GM23338 (cell line): ENCODE measurements around the gene S100A13. TPM values are rescaled to one million over a fixed set of nuclear protein-coding genes. Genes with fewer than 3 reads are reported as not detected.

Experiments used
- ATAC-seq: fragments of 200-7000 bp; cut with Tn5 transposase; 3 replicates; pipeline ENCODE4 v1.9.1; 2020
- DNase-seq: peaks from one replicate; pipeline ENCODE4 v3.0.0-alpha.2; 2015; ENCODE audit warnings: low spot score
- H2AFZ ChIP-seq: fragments of 200-600 bp; sonication (generic); 2 replicates; pipeline ENCODE4 v1.8.0; 2016; ENCODE audit warnings: antibody characterized with exemption, mild to moderate bottlenecking, moderate library complexity
- H3F3A ChIP-seq: fragments of 200-600 bp; sonication (generic); replicated peaks from 2 replicates; pipeline ENCODE4 v1.8.0; 2017; ENCODE audit warnings: antibody characterized with exemption, mixed run types, low read depth
- H3K27ac ChIP-seq: fragments of 200-600 bp; sonication (generic); 2 replicates; pipeline ENCODE4 v1.6.1; 2016; ENCODE audit warnings: low read depth
- H3K27me3 ChIP-seq: fragments of 200-600 bp; sonication (generic); 2 replicates; pipeline ENCODE4 v1.8.0; 2016; ENCODE audit warnings: mild to moderate bottlenecking, mixed run types, moderate library complexity; ENCODE audit not compliant: insufficient read depth
- H3K36me3 ChIP-seq: fragments of 200-600 bp; sonication (generic); 2 replicates; pipeline ENCODE4 v1.8.0; 2016; ENCODE audit warnings: mild to moderate bottlenecking; ENCODE audit not compliant: insufficient read depth
- H3K4me1 ChIP-seq: fragments of 200-600 bp; sonication (generic); 2 replicates; pipeline ENCODE4 v1.8.0; 2016; ENCODE audit warnings: mild to moderate bottlenecking, moderate library complexity; ENCODE audit not compliant: insufficient read depth
- H3K4me2 ChIP-seq: fragments of 200-600 bp; sonication (generic); 2 replicates; pipeline ENCODE4 v1.7.1; 2017; ENCODE audit warnings: mixed run types
- H3K4me3 ChIP-seq: fragments of 200-600 bp; sonication (generic); 2 replicates; pipeline ENCODE4 v1.6.1; 2016; ENCODE audit warnings: mixed run types
- H3K79me2 ChIP-seq: fragments of 200-600 bp; sonication (generic); replicated peaks from 2 replicates; pipeline ENCODE4 v1.8.0; 2017; ENCODE audit warnings: mild to moderate bottlenecking; ENCODE audit not compliant: insufficient read depth
- H3K9me2 ChIP-seq: fragments of 200-600 bp; sonication (generic); 2 replicates; pipeline ENCODE4 v1.8.0; 2017; ENCODE audit not compliant: insufficient read depth
- H4K20me1 ChIP-seq: fragments of 200-600 bp; sonication (generic); replicated peaks from 2 replicates; pipeline ENCODE4 v1.8.0; 2017; ENCODE audit warnings: mild to moderate bottlenecking; ENCODE audit not compliant: insufficient read depth
- H3K27ac Mint-ChIP-seq: 2 replicates; pipeline ENCODE4 v1.8.0; 2020; ENCODE audit warnings: inconsistent platforms, mild to moderate bottlenecking, moderate library complexity, mixed read lengths
- H3K27me3 Mint-ChIP-seq: 3 replicates; pipeline ENCODE4 v1.8.0; 2022; ENCODE audit warnings: low read depth, mild to moderate bottlenecking, moderate library complexity, mixed read lengths, inconsistent platforms; ENCODE audit not compliant: insufficient read depth, poor library complexity
- H3K36me3 Mint-ChIP-seq: 3 replicates; pipeline ENCODE4 v1.8.0; 2021; ENCODE audit warnings: low read depth, mild to moderate bottlenecking, inconsistent platforms, moderate library complexity, mixed read lengths
- H3K4me1 Mint-ChIP-seq: 3 replicates; pipeline ENCODE4 v1.8.0; 2020; ENCODE audit warnings: mild to moderate bottlenecking, inconsistent platforms, mixed read lengths
- H3K4me3 Mint-ChIP-seq: 3 replicates; pipeline ENCODE4 v1.8.0; 2021; ENCODE audit warnings: moderate library complexity, mild to moderate bottlenecking, inconsistent platforms, mixed read lengths
- H3K9me3 Mint-ChIP-seq: 3 replicates; pipeline ENCODE4 v1.8.0; 2020; ENCODE audit warnings: moderate library complexity, mild to moderate bottlenecking, inconsistent platforms, mixed read lengths
- CTCF ChIP-seq, 2 experiments: fragments of 200-600 bp in 1 of 2; sonication (generic) in 1 of 2; conservative IDR thresholded peaks; 2 replicates each; pipeline versions ENCODE4 v1.5.1 to v1.6.1; 2016 to 2017; ENCODE audit warnings: antibody characterized with exemption in 2 of 2, low read depth in 2 of 2, mild to moderate bottlenecking in 2 of 2, moderate library complexity in 1 of 2
- EZH2phosphoT487 ChIP-seq: fragments of 200-600 bp; sonication (generic); IDR thresholded peaks from one replicate; pipeline ENCODE4 v1.8.1; 2018; ENCODE audit warnings: antibody characterized with exemption; ENCODE audit not compliant: unreplicated experiment
- JUNB ChIP-seq: IDR thresholded peaks from one replicate; pipeline ENCODE4 v1.6.1; 2016; ENCODE audit warnings: antibody characterized with exemption; ENCODE audit not compliant: unreplicated experiment
- POLR2AphosphoS5 ChIP-seq: IDR thresholded peaks from 2 replicates; pipeline ENCODE4 v1.6.1; 2016; ENCODE audit warnings: antibody characterized with exemption, low read depth
- STAT1 ChIP-seq: IDR thresholded peaks from one replicate; pipeline ENCODE4 v1.6.1; 2016; ENCODE audit warnings: antibody characterized with exemption; ENCODE audit not compliant: unreplicated experiment
- polyA plus RNA-seq: library from polyadenylated mRNA; unstranded; fragments of >200 nt; fragmentation: Nextera tagmentation; extraction: Ambion mirVana; gene quantifications from 2 replicates; pipeline ENCODE4 v1.2.1, GENCODE V29; 2016
- total RNA-seq: library from RNA; depleted of rRNA; stranded (reverse); fragments of >200 nt; shearing (Covaris generic); gene quantifications from 2 replicates; pipeline ENCODE4 v1.2.3, GENCODE V29; 2014
- TF ChIP-seq, protein P1 (sequence below): fragments of 250-450 bp; sonication (Bioruptor Pico); IDR thresholded peaks from 2 replicates; pipeline ENCODE4 v1.5.0; 2020; ENCODE audit warnings: mild to moderate bottlenecking, moderate library complexity
- TF ChIP-seq, protein P2 (sequence below): IDR thresholded peaks from 2 replicates; pipeline ENCODE4 v1.6.1; 2016; ENCODE audit warnings: antibody characterized with exemption

S100A13 gene
- total and polyA plus RNA-seq, 2 experiments from 2014 or later: 32.7 to 165 TPM

- TF ChIP-seq, protein P1, sequence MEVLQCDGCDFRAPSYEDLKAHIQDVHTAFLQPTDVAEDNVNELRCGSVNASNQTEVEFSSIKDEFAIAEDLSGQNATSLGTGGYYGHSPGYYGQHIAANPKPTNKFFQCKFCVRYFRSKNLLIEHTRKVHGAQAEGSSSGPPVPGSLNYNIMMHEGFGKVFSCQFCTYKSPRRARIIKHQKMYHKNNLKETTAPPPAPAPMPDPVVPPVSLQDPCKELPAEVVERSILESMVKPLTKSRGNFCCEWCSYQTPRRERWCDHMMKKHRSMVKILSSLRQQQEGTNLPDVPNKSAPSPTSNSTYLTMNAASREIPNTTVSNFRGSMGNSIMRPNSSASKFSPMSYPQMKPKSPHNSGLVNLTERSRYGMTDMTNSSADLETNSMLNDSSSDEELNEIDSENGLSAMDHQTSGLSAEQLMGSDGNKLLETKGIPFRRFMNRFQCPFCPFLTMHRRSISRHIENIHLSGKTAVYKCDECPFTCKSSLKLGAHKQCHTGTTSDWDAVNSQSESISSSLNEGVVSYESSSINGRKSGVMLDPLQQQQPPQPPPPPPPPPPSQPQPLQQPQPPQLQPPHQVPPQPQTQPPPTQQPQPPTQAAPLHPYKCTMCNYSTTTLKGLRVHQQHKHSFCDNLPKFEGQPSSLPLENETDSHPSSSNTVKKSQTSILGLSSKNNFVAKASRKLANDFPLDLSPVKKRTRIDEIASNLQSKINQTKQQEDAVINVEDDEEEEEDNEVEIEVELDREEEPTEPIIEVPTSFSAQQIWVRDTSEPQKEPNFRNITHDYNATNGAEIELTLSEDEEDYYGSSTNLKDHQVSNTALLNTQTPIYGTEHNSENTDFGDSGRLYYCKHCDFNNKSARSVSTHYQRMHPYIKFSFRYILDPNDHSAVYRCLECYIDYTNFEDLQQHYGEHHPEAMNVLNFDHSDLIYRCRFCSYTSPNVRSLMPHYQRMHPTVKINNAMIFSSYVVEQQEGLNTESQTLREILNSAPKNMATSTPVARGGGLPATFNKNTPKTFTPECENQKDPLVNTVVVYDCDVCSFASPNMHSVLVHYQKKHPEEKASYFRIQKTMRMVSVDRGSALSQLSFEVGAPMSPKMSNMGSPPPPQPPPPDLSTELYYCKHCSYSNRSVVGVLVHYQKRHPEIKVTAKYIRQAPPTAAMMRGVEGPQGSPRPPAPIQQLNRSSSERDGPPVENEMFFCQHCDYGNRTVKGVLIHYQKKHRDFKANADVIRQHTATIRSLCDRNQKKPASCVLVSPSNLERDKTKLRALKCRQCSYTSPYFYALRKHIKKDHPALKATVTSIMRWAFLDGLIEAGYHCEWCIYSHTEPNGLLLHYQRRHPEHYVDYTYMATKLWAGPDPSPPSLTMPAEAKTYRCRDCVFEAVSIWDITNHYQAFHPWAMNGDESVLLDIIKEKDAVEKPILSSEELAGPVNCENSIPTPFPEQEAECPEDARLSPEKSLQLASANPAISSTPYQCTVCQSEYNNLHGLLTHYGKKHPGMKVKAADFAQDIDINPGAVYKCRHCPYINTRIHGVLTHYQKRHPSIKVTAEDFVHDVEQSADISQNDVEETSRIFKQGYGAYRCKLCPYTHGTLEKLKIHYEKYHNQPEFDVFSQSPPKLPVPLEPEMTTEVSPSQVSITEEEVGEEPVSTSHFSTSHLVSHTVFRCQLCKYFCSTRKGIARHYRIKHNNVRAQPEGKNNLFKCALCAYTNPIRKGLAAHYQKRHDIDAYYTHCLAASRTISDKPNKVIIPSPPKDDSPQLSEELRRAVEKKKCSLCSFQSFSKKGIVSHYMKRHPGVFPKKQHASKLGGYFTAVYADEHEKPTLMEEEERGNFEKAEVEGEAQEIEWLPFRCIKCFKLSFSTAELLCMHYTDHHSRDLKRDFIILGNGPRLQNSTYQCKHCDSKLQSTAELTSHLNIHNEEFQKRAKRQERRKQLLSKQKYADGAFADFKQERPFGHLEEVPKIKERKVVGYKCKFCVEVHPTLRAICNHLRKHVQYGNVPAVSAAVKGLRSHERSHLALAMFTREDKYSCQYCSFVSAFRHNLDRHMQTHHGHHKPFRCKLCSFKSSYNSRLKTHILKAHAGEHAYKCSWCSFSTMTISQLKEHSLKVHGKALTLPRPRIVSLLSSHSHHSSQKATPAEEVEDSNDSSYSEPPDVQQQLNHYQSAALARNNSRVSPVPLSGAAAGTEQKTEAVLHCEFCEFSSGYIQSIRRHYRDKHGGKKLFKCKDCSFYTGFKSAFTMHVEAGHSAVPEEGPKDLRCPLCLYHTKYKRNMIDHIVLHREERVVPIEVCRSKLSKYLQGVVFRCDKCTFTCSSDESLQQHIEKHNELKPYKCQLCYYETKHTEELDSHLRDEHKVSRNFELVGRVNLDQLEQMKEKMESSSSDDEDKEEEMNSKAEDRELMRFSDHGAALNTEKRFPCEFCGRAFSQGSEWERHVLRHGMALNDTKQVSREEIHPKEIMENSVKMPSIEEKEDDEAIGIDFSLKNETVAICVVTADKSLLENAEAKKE (CRISPR knock-in tag): no peak
- no peak for TF ChIP-seq JUNB
- TF ChIP-seq STAT1: no peak
- no peak for TF ChIP-seq CTCF (conservative IDR thresholded peaks at IDR 0.05; ENCODE audit: low read depth in 2 of 2)
- no peak for TF ChIP-seq EZH2phosphoT487
- no peak for TF ChIP-seq POLR2AphosphoS5
Observed at GRCh38 chr1:153659175-153659534, 31.9 kb upstream of the S100A13 start (continued).

GRCh38 chr1:153658400-153659174, 31.3 kb upstream of the S100A13 start, which contains the start of gene SNAPIN:
Gene SNAPIN, plus strand, starts transcription at chr1:153658703. Its CDS starts 41 bp downstream, at chr1:153658744.
- Mint-ChIP-seq H3K27ac (peak within 1 kb of the TSS; percentile 94), H3K4me3 (peak within 1 kb of the TSS; percentile 93), H3K27me3 (peaks cover 8% of the 10 kb centered on the region), H3K4me1 (peaks cover 7% of the 10 kb centered on the region), H3K9me3 (no peaks in the 10 kb centered on the region), H3K36me3 (peaks cover 36% of the 10 kb centered on the region)
- peak; percentile 97 for DNase-seq
- Histone ChIP-seq H3K27me3 (no peaks in the 10 kb centered on the region), H3K79me2 (peaks cover 13% of the 10 kb centered on the region), H3F3A (peaks cover 36% of the 10 kb centered on the region), H4K20me1 (peaks cover 5% of the 10 kb centered on the region), H2AFZ (peak within 1 kb of the TSS; percentile 83; the same call in 1 of the 2 replicates), H3K4me3 (peak within 1 kb of the TSS; percentile 88), H3K4me2 (peak within 1 kb of the TSS; percentile 86), H3K27ac (peak within 1 kb of the TSS; percentile 85), H3K4me1 (peaks cover 8% of the 10 kb centered on the region), H3K36me3 (peaks cover 25% of the 10 kb centered on the region), H3K9me2 (no peaks in the 10 kb centered on the region)
- peak; percentile 97 for ATAC-seq
- TF ChIP-seq, protein P2, sequence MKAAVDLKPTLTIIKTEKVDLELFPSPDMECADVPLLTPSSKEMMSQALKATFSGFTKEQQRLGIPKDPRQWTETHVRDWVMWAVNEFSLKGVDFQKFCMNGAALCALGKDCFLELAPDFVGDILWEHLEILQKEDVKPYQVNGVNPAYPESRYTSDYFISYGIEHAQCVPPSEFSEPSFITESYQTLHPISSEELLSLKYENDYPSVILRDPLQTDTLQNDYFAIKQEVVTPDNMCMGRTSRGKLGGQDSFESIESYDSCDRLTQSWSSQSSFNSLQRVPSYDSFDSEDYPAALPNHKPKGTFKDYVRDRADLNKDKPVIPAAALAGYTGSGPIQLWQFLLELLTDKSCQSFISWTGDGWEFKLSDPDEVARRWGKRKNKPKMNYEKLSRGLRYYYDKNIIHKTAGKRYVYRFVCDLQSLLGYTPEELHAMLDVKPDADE: peak; percentile 81
